ENCODE data around the gene FADS6.
A peak's percentile ranks its signal among the peaks of the same experiment; 100 is the strongest.
"Not testable (repeated sequence)": the region's sequence is repeated elsewhere in the genome, so short reads cannot be mapped to it uniquely, and the experiment has no call there.

Gene FADS6

DNA sequence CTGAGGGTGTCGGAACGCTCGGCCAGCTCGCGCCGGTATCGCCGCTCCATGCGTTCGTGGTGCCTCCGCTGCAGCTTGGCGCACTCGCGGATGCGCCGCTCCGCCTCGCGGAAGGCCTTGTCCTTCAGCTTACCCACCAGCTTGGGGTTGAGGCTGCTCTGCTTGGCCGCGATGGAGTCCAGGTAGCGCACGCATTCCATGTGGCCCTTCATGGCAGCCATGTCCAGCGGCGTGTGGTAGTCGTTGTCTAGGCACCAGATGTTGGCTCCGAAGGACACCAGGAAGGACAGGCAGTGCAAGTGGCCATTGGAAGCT, 26.8 kb upstream of the FADS6 start:
- DNase-seq: no peak

DNA sequence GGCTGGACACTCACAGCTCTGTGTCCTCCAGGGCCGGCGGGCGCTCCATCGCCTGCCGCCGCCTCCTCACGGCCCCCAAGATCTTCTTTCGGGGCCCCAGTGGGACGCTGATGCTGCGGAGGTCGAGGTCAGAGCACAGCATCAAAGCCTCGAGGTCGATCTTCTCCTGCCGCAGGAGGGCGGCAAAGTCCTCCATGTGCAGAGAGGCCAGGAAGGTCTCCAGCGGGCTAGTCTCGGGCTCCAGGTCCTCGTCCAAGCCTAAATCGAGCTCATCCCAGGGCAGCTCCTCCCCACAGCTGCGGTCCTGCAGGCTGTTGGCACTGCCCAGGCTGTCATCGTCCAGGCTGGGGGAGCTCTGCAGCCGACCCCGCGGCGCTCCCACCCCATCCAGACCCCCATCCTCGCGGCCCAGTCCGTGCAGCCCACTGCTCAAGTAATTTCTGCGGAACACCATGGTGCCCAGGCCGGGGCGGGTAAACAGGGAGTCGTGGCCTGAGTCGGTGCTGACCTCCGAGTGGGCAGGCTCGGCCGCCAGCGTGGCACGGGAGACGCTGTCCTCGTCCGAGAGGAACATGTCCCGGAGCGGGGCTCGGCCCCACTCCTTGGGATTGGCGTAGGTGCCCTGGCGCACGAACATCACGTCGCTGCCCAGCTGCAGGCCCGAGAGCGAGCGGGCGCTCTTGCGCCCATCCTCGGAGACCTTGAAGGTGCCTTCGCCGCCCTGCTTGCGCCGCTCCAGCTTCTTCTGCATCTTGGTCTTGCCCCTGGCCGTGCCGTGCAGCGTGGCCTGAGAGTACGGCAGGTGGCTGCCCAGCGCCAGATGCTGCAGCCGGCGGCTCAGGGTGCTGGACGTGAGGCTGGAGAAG, 26.2 kb upstream of the FADS6 start:
- no peak for DNase-seq

DNA sequence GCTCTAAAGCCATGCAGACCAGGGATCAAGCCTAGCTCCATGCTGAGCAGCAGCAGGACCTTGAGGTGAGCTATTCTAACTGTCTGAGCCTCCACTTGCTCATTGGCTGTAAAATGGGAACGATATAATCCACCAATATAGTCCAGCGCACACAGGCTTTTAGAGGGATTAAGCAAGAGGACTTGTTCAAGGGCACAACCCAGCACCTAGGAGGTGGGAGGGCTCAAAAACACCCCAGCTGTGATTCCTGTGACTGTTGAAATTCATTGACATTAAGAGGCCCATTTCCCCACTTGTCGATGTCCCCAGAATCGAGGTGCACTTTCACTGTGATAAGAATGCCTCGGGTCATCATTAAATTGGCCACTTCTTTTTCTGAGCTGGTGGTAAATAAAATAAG, 25.5 kb upstream of the FADS6 start:
- DNase-seq: no peak

DNA sequence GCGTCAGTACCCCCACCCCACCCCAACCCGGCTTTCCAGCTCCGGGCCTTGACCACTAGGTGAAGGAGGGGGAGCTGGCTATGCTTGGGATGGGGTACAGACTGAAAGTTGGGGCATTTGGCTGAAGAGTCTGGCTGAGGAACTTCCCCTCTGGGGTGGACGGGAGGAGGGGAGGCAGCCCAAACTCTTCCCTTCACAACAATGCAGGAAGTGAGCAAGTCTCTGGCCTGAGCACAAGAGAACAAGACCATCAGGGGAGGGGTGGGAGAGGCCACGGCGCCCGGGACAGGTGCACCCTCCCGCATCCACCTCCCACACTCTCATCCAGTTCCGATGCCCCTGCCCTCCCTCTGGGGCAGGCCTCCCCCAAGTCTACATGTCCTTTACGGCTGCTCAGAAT, 24.0 kb upstream of the FADS6 start:
- DNase-seq: no peak

DNA sequence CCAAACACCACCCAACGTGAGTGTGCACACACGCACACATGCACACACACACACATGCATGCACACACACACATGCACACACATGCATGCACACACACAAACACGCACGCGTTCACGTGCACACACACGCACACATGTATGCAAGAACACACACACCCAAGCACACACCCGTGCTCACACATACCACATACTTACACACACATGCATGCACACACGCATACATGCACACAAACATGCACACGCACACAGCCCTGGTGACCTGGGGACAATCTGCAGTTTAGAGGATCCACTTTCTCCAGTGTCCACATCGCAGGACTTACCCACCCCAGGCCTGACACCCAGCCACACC, 23.4 kb upstream of the FADS6 start:
- no peak for DNase-seq

DNA sequence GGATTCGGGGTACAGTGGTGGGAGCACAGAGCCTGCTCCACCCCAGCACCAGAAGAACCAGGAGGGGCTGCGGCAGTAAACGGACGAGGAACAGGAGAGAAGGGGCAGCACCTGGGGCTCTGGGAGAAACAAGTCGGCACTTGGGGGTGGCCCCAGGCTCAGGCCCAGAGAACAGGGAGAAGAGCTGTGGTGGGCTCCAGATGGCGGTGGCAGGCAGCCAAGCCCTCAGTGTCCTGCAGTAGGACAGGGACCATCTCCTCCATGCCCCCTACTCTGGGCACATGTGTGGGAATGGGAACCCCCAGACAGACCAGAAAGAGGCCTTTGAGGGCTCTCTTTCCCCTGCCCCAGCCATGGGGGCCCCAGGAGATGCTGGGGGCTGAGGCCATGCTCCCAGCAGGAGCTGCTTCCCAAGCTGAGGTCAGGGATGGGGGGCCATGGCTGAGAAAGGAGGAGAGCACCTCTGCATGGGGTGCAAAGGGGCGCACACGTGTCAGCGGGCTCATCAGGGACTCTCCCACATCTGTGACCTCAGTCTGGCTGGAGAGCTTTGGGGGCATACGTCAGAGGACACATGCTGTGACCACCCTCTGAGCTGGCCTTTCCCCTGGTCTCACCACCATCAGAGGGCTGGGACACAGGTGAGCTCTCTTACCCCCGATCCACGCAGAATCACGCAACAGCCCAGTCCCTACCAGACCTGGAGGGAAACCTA, 22.9 kb upstream of the FADS6 start:
- no peak for DNase-seq

DNA sequence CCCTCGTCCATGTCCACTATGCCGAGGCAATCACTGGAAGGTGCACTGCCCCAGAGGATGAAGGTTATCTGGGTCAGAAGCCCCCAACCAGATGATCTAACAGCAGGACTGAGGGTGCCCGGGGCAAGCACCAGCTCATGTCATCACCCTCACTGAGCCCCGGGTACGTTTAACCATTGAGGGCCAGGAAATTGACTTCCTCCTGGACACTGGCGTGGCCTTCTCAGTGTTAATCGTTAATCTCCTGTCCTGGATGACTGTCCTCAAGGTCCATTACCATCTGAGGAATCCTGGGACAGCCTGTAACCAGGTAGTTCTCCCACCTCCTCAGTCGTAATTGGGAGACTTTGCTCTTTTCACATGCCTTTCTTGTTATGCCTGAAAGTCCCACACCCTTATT, 18.0 kb upstream of the FADS6 start:
- not testable (repeated sequence) for DNase-seq

DNA sequence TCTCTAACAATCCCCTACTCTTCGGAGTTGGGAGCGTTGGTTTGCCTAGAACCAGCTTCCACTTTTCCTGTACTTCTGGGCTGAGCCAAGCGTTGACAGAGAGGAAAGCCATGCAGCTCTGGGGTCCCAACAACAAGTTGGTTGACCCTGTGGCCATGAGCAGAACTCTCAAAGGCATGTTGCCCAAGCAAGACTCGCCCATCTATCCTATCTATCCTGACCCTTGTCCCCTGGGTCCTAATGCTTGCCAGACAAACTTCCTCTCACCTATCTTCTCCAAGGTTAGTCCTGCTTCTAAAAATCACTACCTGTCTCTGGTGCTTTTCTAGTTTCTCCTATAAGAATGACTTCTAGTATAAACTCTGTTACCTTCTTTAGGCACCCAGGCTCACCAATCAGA, 15.7 kb upstream of the FADS6 start:
- DNase-seq: not testable (repeated sequence)

DNA sequence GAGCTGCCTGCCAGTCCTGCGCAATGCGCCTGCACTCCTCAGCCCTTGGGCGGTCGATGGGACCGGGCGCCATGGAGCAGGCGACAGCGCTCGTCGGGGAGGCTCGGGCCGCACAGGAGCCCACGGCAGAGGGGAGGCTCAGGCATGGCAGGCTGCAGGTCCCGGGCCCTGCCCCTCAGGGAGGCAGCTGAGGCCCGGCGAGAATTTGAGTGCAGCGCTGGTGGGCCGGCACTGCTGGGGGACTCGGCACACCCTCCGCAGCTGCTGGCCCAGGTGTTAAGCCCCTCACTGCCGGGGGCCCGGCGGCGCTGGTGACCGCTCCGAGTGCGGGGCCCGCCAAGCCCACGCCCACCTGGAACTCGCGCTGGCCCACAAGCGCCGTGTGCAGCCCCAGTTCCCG, 13.6 kb upstream of the FADS6 start:
- DNase-seq: no peak

DNA sequence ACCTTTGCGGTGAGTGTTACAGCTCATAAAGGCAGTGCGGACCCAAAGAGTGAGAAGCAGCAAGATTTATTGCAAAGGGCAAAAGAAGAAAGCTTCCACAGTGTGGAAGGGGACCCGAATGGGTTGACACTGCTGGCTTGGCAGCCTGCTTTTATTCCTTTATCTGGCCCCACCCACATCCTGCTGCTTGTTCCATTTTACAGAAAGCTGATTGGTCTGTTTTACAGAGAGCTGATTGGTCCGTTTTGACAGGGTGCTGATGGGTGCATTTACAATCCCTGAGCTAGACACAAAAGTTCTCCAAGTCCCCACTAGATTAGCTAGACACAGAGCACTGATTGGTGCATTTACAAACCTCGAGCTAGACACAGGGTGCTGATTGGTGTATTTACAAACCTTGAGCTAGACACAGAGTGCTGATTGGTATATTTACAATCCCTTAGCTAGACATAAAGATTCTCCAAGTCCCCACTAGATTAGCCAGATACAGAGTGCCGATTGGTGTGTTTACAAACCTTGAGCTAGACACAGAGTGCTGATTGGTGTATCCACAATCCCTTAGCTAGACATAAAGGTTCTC, 12.9 kb upstream of the FADS6 start:
- DNase-seq: not testable (repeated sequence)

DNA sequence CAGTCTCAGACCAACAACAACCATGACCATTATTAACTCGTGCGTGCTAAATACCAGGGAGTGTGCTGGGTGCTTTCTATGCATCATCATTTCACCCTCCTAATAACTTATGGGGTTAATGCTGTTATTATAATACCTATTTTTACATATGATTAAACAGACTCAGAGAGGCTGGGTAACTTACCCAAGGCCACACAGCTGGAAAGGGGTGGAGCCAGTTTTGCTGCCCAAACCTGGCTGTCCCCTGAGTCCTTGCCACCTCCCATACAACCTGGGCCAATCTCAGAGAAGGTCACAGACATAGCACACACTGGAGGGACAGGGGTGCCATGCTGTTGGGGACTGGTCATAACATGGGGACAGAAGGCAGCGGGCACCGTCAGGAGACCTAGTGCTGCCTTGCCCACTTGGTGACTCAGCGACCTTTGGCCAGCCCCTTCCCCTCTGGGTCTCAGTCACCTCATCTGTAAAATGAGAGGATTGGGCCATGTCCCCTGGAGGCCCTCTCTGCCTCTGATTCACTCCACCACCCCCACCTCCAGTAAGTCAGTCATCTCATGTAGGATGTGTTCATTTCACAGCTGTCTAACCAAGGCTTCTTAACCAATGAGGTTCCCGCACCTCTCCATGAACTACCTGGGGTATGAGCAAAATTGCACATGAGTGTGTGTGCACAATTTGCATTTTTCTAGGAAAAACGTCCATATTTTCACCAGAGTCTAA, 11.4 kb upstream of the FADS6 start:
- no peak for DNase-seq

DNA sequence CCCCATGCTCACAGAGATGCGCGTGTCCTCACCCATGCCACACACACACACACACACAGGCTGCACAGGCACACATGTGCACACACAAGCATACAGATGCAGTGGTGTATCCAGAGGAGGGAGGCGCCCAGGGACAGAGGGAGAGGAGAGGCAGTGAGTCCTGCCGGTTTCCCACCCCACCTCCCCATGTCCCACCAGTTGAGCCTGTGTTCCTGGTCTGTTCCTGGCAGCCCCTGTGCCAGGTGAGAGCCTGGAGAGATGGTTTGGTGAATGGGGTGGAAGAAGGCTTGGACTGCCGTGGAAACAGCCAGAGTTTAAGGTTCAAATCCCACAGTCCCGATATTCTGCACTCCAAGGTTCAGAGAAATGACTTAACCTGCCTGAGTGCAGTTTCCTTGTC, 10.2 kb upstream of the FADS6 start:
- no peak for DNase-seq

DNA sequence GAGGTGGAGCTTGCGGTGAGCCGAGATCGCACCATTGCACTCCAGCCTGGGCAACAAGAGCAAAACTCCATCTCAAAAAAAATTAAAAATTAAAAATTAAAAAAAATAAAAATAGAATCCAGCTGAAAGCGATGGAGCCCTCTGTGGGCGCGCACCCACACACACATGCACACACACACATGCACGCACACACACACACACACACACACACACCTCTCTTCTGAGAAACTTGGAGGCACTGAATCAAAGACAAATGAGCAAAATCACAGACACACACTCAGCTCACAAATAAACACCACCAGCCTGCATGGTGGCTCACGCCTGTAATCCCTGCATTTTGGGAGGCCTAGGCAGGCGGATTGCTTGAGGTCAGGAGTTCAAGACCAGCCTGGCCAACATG, 9.6 kb upstream of the FADS6 start:
- no peak for DNase-seq

DNA sequence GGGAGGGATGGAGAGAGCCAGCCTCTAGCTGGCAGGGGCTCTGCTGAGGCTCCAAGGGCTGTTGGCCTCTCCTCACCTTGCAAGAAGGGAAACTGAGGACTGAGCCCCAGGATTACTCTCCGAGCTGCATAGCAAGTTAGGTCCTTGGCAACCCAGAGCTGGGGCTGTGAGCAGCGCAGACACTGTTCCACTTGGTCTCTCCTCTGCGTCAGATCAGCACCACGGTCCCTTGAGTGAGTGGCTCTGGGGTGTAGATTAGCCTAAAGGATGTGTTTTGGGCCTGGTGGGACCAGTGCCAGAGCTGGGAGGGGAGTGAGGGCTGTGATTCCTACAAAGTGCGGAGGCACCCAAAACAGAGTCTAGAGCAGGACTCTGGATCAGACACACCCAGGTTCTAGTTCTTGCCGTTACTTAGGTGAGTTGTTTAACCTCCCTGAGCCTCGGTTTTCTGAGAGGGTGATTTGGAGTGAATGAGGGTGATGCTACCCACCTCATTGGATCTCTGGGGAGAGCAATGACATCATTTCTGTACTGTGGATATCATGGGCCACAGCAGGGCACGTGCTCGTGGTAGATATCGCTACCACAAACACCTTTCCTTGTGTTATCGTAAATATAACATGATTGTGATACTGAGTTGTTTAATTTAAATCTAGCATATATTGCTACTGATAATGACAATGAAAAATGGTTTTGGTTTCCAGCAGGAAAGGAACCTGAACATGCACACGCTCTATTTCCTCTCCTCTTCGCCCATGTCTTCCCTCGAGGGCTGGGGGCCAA, 8.1 kb upstream of the FADS6 start:
- DNase-seq: no peak

DNA sequence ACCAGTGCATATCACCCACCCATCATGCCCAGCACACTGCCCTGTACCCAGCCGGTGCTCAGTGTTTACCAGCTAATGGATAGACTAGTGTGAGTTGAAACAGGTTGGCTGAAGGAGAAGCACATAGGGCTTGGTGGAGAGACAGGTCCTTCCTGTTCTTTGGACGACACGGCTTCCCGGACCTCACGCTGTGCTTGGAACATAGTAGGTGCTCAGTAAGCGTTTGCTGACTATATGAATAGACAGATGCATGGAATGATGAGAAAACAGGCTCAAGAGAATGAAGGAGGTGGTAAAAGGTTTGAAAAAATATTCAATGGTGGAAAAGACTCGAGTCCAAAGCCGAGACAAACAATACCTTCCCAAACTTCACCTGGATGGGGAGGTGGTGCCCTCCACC, 6.8 kb upstream of the FADS6 start:
- DNase-seq: no peak

DNA sequence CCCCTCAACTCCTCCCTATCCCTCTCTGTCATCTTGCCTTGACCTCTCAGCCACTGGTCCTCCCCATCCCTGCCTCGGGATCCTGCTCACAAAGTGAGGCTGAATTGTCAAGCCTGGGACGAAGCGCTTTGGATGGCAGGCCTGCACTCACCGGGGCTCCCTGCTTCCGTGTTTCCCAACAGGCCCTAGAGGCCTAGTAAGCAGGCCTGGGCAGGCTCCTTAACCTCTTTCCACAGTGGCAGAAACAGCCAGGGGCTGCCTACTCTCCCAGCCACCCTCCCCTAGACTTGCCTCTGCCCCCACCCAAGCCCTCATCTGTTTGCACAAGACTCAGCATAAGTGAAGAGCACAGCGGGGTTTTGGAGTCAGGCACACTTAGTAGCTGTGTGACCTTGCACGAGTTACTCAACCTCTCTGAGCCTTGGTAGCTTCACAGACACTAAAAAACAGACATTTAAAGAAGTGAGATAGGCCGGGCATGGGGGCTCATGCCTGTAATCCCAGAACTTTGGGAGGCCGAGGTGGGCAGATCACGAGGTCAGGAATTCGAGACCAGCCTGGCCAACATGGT, 5.0 kb upstream of the FADS6 start:
- DNase-seq: no peak

DNA sequence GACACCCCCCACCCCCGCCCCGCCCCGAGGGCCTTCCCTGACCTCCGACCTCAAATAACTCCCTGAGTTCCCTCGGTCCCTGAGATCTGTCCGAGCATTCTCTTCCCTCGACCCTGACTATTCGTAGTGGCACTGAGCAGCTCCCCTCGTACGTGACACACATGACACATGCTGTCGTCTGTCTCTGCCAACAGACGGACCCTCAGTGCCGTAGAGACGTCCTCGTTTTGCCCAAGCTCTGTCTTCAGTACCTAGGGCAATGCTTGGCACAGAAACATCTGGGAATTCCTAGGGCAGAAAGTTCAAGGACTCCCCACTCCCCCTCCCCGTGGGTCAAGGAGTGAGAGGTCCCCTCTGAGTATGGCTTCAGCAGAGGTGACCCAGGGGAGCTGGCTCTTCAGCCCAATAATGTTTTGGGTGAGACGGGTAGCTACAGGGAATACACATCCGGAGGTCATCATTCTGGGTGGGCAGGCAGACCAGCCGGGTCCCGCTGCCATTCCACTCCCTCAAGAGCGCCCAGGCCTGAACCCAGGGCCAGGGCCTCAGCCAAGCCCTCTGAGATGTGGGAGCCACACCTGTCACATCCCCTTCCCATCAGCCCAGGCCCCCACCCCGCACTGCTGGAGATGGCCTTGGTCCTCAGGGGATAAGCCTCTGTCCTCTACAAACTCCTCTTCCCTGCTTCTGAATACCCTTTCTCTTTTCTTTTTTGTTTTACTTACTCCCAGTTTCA, 671 bp upstream of the FADS6 start:
- no peak for DNase-seq

DNA sequence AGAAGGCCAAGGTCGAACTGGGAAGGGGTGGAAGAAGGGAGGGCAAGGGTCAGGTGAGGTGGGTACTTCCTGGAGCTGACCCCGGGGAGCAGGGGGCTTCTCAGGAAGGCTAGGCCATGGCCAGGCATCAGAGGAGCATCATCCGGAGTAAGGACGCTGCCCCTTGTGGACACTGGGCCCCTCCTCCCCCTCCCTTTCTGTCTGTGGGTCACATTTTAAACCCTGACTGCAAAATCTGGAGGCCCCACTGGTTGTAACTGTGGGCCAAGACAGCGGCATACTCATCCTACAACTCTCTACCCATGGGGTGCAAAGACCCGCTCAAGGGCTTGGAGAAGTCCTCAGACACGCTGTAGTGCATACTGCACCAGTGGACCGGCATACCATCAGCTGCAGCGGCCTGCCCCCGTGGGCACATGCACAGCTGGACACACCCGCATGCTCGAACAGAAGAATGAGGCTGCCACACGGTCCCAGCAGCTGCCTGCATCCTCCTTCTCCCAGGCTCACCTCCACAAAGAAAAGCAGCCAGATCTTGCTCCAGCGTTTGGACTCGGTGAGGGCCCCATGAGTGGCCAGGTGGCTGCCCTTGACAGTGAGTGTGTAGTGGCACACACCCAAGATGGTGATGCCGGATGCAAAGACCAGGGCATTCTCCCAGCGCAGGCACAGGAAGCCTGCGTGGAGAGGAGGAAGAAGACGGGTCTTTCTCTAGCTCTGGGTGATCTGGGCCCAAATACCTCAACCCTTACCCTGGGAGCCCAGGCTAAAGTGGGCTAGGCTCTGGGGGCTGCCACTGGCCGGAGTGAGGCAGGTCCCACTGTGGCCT, 1.2 kb downstream of the FADS6 start:
- peak; percentile 20 for DNase-seq

DNA sequence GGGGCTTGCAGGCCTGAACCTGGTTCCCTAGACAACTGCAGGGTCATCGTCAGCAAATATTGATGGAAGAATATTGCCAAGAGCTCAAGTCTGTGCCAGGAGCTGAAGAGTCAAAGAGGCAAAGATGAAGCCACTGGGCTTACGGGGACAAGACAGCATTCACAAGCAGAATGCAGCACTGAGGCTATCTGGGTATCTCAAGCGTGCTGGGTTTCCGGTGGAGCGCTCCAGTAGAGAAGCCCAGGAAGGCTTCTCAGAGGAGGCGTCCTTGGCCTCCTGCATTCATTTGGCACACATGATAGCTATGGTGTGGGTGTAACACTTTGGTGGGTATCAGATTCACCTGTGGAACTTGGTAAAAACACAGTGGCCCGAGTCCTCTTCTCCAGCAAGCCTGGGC, 2.9 kb downstream of the FADS6 start:
- no peak for DNase-seq

DNA sequence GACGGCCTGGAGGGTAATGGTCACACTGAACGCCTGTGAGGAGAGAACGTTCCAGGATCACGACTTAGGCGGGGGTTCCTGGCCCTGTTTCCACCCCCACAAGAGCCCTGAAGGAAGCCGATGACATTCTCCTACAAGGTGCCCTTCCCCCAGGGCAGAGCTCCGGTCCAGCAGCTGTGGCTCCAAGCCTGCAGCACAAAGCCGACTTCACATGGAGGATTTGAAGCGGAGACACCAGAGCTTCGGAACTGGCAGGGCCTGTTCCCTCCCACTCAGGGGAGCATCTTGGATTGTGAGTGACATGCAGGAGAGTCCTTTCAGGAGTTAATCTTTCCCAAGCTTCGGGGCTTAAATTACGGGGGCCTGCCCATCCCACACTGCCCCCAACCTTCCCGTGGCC, 5.0 kb downstream of the FADS6 start:
- no peak for DNase-seq

DNA sequence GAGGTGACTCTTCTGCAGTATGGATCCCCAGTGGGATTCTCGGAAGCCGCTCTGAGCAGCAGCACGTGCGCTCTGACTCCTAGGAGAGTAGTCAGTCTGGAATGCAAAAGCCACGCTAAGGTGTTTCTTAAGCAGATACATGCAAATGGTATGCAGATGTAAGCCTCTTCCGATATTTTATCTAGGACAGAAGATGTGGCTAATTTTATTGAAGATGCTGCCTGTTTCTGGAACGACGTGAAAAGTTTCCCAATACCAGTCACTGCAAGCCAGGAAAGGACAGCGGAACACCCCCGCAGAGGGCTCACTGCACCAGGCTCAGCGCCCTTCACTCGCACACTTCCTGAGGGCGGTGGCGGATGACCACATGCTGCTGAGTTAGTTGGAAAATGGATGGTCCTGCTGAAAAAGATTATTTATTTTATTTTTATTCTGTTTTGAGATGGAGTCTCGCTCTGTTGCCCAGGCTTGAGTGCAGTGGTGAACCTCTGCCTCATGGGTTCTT, 10.1 kb downstream of the FADS6 start:
- DNase-seq: no peak
